K562 (cell line): ENCODE results near the gene STT3B. TPM values are rescaled to one million over a fixed set of nuclear protein-coding genes. Genes with fewer than 3 reads are reported as not detected.

Experiments used
- BCOR ChIP-seq: fragments of 450-650 bp; IDR thresholded peaks from 2 replicates; pipeline ENCODE4 v1.6.1; 2016
- BHLHE40 ChIP-seq: IDR thresholded peaks from 2 replicates; pipeline ENCODE4 v1.6.1; 2011; ENCODE audit warnings: low read length, improper control_type of control experiment
- CC2D1A ChIP-seq: fragments of 450-650 bp; IDR thresholded peaks from 2 replicates; pipeline ENCODE4 v1.6.1; 2017; ENCODE audit warnings: mild to moderate bottlenecking
- CEBPB ChIP-seq: fragments of 450-650 bp; IDR thresholded peaks from 2 replicates; pipeline ENCODE4 v1.6.1; 2016; ENCODE audit warnings: missing genetic modification characterization, missing compliant biosample characterization
- CEBPG ChIP-seq, 3 experiments: fragments of 200-800 bp in 1 of 3; sonication (Bioruptor generic) in 1 of 3; sonication (generic) in 1 of 3; formaldehyde crosslinking in 1 of 3; IDR thresholded peaks in 2 of 3; conservative IDR thresholded peaks in 1 of 3; 2 replicates each; pipeline versions ENCODE4 v1.6.1 to v1.8.0; 2016 to 2022; ENCODE audit warnings: missing compliant biosample characterization in 2 of 3, missing genetic modification characterization in 2 of 3, mild to moderate bottlenecking in 1 of 3, missing genetic modification reagents in 1 of 3
- HDAC2 ChIP-seq: fragments of 450-650 bp; IDR thresholded peaks from 2 replicates; pipeline ENCODE4 v1.6.1; 2016; ENCODE audit warnings: mild to moderate bottlenecking
- HMBOX1 ChIP-seq: sonication (generic); IDR thresholded peaks from 2 replicates; pipeline ENCODE4 v1.6.1; 2016
- KAT7 ChIP-seq: sonication (generic); formaldehyde crosslinking; IDR thresholded peaks from 2 replicates; pipeline ENCODE4 v1.8.0; 2022; ENCODE audit warnings: missing genetic modification reagents, mild to moderate bottlenecking, borderline replicate concordance
- MAZ ChIP-seq, 2 experiments: fragments of 450-650 bp in 1 of 2; sonication (generic) in 1 of 2; formaldehyde crosslinking; IDR thresholded peaks in 1 of 2; conservative IDR thresholded peaks in 1 of 2; 2 replicates each; pipeline versions ENCODE4 v1.4.0 to v1.5.0; 2020; ENCODE audit warnings: mild to moderate bottlenecking in 1 of 2, missing genetic modification reagents in 1 of 2
- MNT ChIP-seq, 2 experiments: fragments of 450-650 bp; conservative IDR thresholded peaks; 2 replicates each; pipeline ENCODE4 v1.6.1; 2017; ENCODE audit warnings: mild to moderate bottlenecking in 2 of 2, moderate library complexity in 2 of 2
- NFE2 ChIP-seq: IDR thresholded peaks from 2 replicates; pipeline ENCODE4 v1.6.1; 2014; ENCODE audit warnings: antibody characterized with exemption, low read depth
- NFIC ChIP-seq: fragments of 450-650 bp; IDR thresholded peaks from 2 replicates; pipeline ENCODE4 v1.6.1; 2017; ENCODE audit warnings: mild to moderate bottlenecking, inconsistent platforms
- NRF1 ChIP-seq, 2 experiments: fragments of 450-650 bp; IDR thresholded peaks in 1 of 2; conservative IDR thresholded peaks in 1 of 2; 2 replicates each; pipeline ENCODE4 v1.6.1; 2014; ENCODE audit warnings: mild to moderate bottlenecking in 2 of 2
- POLR2AphosphoS5 ChIP-seq: IDR thresholded peaks from 2 replicates; pipeline ENCODE4 v1.6.1; 2011; ENCODE audit warnings: mild to moderate bottlenecking, low read depth, low read length, moderate library complexity; ENCODE audit not compliant: control insufficient read depth, insufficient read depth
- POLR2H ChIP-seq: IDR thresholded peaks from 2 replicates; pipeline ENCODE4 v1.6.1; 2016; ENCODE audit warnings: missing genetic modification characterization, low read depth, mild to moderate bottlenecking, control low read depth, missing compliant biosample characterization, moderate library complexity
- PTBP1 ChIP-seq: fragments of 200-400 bp; formaldehyde crosslinking; IDR thresholded peaks from 2 replicates; pipeline ENCODE4 v1.6.1; 2017; ENCODE audit warnings: low read depth, low read length
- PTTG1 ChIP-seq: fragments of 450-650 bp; IDR thresholded peaks from 2 replicates; pipeline ENCODE4 v1.6.1; 2016; ENCODE audit warnings: low read depth, mild to moderate bottlenecking, missing genetic modification characterization, missing compliant biosample characterization
- RCOR1 ChIP-seq, 2 experiments: IDR thresholded peaks; 2 replicates each; pipeline ENCODE4 v1.6.1; 2012; ENCODE audit warnings: low read depth in 2 of 2, low read length in 2 of 2, borderline replicate concordance in 1 of 2, improper control_type of control experiment in 1 of 2
- SMARCA4 ChIP-seq: fragments of 450-650 bp; IDR thresholded peaks from 2 replicates; pipeline ENCODE4 v1.6.1; 2016
- TEAD4 ChIP-seq, 2 experiments: sonication (generic) in 1 of 2; formaldehyde crosslinking in 1 of 2; IDR thresholded peaks; 2 replicates each; pipeline versions ENCODE4 v1.6.1 to v1.8.0; 2012 to 2022; ENCODE audit warnings: borderline replicate concordance in 1 of 2, inconsistent platforms in 1 of 2, low read length in 1 of 2, mild to moderate bottlenecking in 1 of 2, missing genetic modification reagents in 1 of 2
- VEZF1 ChIP-seq: fragments of 200-800 bp; sonication (Bioruptor generic); IDR thresholded peaks from 2 replicates; pipeline ENCODE4 v1.6.1; 2017; ENCODE audit warnings: missing genetic modification characterization, missing compliant biosample characterization
- ZBTB33 ChIP-seq: sonication (generic); formaldehyde crosslinking; IDR thresholded peaks from 2 replicates; pipeline ENCODE4 v1.8.1; 2023; ENCODE audit warnings: mild to moderate bottlenecking, missing genetic modification reagents
- ZNF785 ChIP-seq: fragments of 250-450 bp; sonication (Bioruptor Pico); IDR thresholded peaks from 2 replicates; pipeline ENCODE4 v1.4.0; 2020; ENCODE audit warnings: mild to moderate bottlenecking
- polyA plus RNA-seq, 8 experiments: library from polyadenylated mRNA; depleted of rRNA in 4 of 8; stranded (reverse) in 5 of 8; unstranded in 3 of 8; fragments of >200 nt; fragmentation: Nextera tagmentation in 2 of 8; fragmentation: Illumina TruSeq in 1 of 8; extraction: Ambion mirVana in 2 of 8; extraction: Trizol in 1 of 8; gene quantifications; 2 replicates each; pipeline versions ENCODE4 v1.2.1 to v1.2.3, GENCODE V29; 2011 to 2014; ENCODE audit warnings: inconsistent platforms in 1 of 8, missing spikeins in 1 of 8
- total RNA-seq, 7 experiments: library from RNA; depleted of rRNA in 6 of 7; stranded (reverse); fragments of >200 nt in 6 of 7; fragmentation: Illumina TruSeq in 2 of 7; extraction: Trizol in 2 of 7; gene quantifications; 2 replicates each; pipeline versions ENCODE4 v1.2.1 to v1.2.3, GENCODE V29; 2011 to 2021; ENCODE audit warnings: low replicate concordance in 1 of 7

STT3B gene
- total and polyA plus RNA-seq, 9 of the 15 experiments (the other 6 are each of a cell fraction or from before 2014, with no cell fraction given): 22.4 to 147 (median 100) TPM

- peak; percentile 80; the same call in 1 of the 2 replicates for TF ChIP-seq BCOR
- TF ChIP-seq KAT7: no peak
- TF ChIP-seq PTBP1: no peak
- peak; percentile 36; the same call in 1 of the 2 replicates for TF ChIP-seq POLR2AphosphoS5
- peak; percentile 48; the same call in 1 of the 2 replicates for TF ChIP-seq SMARCA4
- peak; percentile 79 for TF ChIP-seq CEBPG (CRISPR knock-in tag; IDR thresholded peaks at IDR 0.05)
- peak; percentile 67 to 93 for TF ChIP-seq CEBPG (tag; conservative IDR thresholded peaks at IDR 0.05 in 1 of 2, IDR thresholded peaks at IDR 0.05 in 1 of 2)
- peak; percentile 98 for TF ChIP-seq HDAC2
- TF ChIP-seq ZBTB33 (CRISPR knock-in tag): no peak
- peak; percentile 68; the same call in 1 of the 2 replicates for TF ChIP-seq CC2D1A
- TF ChIP-seq NFE2: 0 out of 2 replicates have a peak, but pooled peaks have one; percentile 6
- peak; percentile 63 to 93; a peak in 3 of 4 replicates for TF ChIP-seq RCOR1 (IDR thresholded peaks at IDR 0.05; ENCODE audit: borderline replicate concordance in 1 of 2, low read depth in 2 of 2, low read length in 2 of 2)
- TF ChIP-seq VEZF1 (CRISPR knock-in tag): peak; percentile 57
- 0 out of 4 replicates have a peak, but pooled peaks of 1 of the 2 experiments have one; percentile 35 for TF ChIP-seq MAZ (CRISPR knock-in tag; conservative IDR thresholded peaks at IDR 0.05 in 1 of 2, IDR thresholded peaks at IDR 0.05 in 1 of 2)
- peak in 1 of 2 experiments; percentile 55; a peak in 2 of 4 replicates for TF ChIP-seq MNT (conservative IDR thresholded peaks at IDR 0.05)
- peak; percentile 84 for TF ChIP-seq TEAD4 (IDR thresholded peaks at IDR 0.05; ENCODE audit: low read length)
- no peak for TF ChIP-seq TEAD4 (CRISPR knock-in tag; IDR thresholded peaks at IDR 0.05; ENCODE audit: borderline replicate concordance)
- TF ChIP-seq BHLHE40: peak; percentile 58; the same call in 1 of the 2 replicates
- TF ChIP-seq ZNF785 (CRISPR knock-in tag): no peak
- TF ChIP-seq NRF1 (conservative IDR thresholded peaks at IDR 0.05 in 1 of 2, IDR thresholded peaks at IDR 0.05 in 1 of 2): no peak
- peak; percentile 51 for TF ChIP-seq NFIC
- no peak for TF ChIP-seq POLR2H (tag)
- TF ChIP-seq CEBPB (tag): peak; percentile 96
- TF ChIP-seq PTTG1 (tag): no peak
- peak; percentile 82; the same call in 1 of the 2 replicates for TF ChIP-seq HMBOX1
These were observed 11.9 kb downstream of the STT3B start (continued) for GRCh38 chr3:31544634-31545033.
